ENCODE data around the gene BTG4. TPM values are rescaled to one million over a fixed set of nuclear protein-coding genes. Genes with fewer than 3 reads are reported as not detected.

Gene BTG4
- total RNA-seq, 1 donor from 2014 or later: 0.38 TPM

DNA sequence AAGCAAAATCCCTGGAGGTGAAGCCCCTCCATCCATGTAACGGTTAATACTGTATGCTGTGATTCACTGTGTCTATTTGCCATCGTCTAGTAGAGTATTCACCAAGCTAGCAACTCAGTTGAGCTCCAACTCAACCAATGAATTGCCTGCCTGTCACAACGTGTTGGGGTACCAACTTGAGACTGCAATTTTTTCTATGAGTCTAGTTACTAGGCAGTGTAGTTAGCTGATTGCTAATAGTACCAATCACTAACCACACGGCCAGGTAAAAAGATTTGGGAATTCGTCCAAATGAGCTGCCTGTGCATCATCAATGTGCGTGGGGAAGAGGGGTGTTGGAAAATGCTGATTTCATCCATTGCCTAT is 1.0 kb upstream of the BTG4 start:
- Histone ChIP-seq H3K27me3 (ENCODE audit: low read depth) (peaks cover 41% of the 10 kb centered on the region), H3K27ac (no peak overlapping the region), H3K4me1 (peaks cover 7% of the 10 kb centered on the region), H3K9me3 (no peaks in the 10 kb centered on the region), H3K36me3 (no peaks in the 10 kb centered on the region), H3K4me3 (peak overlapping the region; percentile 52)
- ATAC-seq (peak; percentile 14 to 36), DNase-seq (no peak)
- TF ChIP-seq, protein P1, sequence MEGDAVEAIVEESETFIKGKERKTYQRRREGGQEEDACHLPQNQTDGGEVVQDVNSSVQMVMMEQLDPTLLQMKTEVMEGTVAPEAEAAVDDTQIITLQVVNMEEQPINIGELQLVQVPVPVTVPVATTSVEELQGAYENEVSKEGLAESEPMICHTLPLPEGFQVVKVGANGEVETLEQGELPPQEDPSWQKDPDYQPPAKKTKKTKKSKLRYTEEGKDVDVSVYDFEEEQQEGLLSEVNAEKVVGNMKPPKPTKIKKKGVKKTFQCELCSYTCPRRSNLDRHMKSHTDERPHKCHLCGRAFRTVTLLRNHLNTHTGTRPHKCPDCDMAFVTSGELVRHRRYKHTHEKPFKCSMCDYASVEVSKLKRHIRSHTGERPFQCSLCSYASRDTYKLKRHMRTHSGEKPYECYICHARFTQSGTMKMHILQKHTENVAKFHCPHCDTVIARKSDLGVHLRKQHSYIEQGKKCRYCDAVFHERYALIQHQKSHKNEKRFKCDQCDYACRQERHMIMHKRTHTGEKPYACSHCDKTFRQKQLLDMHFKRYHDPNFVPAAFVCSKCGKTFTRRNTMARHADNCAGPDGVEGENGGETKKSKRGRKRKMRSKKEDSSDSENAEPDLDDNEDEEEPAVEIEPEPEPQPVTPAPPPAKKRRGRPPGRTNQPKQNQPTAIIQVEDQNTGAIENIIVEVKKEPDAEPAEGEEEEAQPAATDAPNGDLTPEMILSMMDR (IDR thresholded peaks at IDR 0.05): no peak
- intact Hi-C loops (cut with DNase I): no loop called here

DNA sequence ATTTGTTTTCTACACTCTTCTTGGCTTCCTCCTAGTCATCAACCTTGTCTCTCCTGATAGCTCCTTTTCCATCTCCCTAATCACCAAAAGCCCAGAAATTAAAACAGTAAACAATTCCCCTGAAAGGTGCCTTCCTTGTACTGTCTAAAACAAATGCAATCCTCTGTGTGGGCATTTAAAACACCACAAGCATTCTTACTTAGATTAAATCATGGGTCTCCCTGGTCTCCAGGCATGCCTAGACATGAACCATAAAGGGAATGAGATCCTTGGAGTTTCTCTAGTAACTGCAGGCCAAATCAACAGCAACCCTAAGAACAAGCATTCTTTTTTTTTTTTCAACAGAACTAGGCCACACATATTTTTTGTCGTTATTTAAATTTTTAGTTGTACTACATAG is 1.9 kb downstream of the BTG4 start:
- H3K27ac ChIP-seq: no peak overlapping the region
- DNase-seq: no peak

DNA sequence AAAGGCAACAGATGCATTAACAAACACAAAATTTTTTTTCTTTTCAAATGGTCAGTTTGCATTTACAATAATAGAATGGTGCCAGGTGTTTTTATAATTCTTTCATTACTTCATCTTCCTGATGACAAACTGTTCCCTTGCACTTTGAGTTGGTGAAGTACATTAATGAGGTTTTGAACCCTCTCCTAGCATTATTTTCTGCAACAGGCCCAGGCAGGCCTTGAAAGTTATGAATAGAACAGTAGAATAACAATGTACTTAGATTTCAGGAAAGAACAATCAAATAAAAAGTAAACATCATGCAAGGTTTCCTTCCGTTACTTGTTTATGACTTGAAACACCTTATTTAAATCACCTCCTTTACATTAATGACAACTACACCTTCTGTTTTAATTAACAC is 9.6 kb downstream of the BTG4 start:
- H3K4me1 ChIP-seq: no peaks in the 10 kb centered on the region
- no peak overlapping the region for H3K27ac ChIP-seq
- TF ChIP-seq, protein P1 (IDR thresholded peaks at IDR 0.05): no peak
- H3K4me3 ChIP-seq: no peak overlapping the region
- H3K36me3 ChIP-seq: no peaks in the 10 kb centered on the region
- DNase-seq (no peak), ATAC-seq (no peak)
- no peaks in the 10 kb centered on the region for H3K27me3 ChIP-seq (ENCODE audit: low read depth)
- no peaks in the 10 kb centered on the region for H3K9me3 ChIP-seq
- intact Hi-C loops (cut with DNase I): no loop called here

More for the DNA sequence above, 1.9 kb downstream of the BTG4 start:
- Histone ChIP-seq H3K4me1 (peaks cover 7% of the 10 kb centered on the region), H3K27me3 (ENCODE audit: low read depth) (peaks cover 41% of the 10 kb centered on the region), H3K36me3 (no peaks in the 10 kb centered on the region), H3K9me3 (no peaks in the 10 kb centered on the region), H3K4me3 (no peak overlapping the region)
- no peak for ATAC-seq
- TF ChIP-seq, protein P1 (IDR thresholded peaks at IDR 0.05): no peak
- intact Hi-C loops (cut with DNase I): no loop called here

DNA sequence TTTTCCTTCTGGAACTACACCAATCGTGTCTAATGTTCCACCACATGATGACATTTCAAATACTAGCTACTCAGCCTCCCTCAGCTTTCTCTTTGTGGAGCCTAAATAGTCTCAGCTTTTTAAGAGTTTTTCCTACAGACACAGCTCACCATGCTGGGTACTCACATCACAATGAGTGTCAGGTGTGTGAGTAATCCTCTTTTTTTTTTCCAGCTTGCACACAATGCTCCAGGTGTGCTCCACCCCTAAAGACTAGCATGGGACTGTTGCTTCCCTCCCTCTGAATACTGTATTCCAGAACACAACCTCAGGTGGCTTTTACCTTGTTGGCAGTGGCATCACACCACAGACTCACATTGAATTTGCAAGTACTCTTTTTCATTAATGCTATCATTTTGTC is 11.7 kb downstream of the BTG4 start:
- Histone ChIP-seq H3K27ac (no peak overlapping the region), H3K9me3 (no peaks in the 10 kb centered on the region), H3K4me1 (no peaks in the 10 kb centered on the region), H3K4me3 (no peak overlapping the region), H3K27me3 (ENCODE audit: low read depth) (no peaks in the 10 kb centered on the region), H3K36me3 (no peaks in the 10 kb centered on the region)
- intact Hi-C loops (cut with DNase I): no loop called here
- TF ChIP-seq, protein P1 (IDR thresholded peaks at IDR 0.05): no peak
- no peak for ATAC-seq
- DNase-seq: no peak

DNA sequence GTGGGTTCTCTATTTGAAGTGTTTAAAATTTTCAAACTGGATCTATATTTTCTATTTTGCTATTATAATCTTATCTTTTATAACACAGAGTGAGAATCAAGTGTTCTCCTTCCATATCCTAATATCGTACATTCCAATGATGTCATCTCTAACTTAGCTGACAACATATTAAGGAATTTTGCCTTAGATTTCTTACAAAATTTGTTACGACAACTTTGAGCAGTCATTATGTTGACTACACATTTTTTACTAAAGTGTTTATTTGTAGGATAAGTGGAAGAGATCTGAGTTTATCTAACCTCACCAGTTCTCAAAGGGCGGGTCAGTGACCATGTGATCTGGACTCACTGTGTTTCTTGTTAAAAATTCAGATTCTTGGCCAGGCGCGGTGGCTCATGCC is 12.7 kb downstream of the BTG4 start:
- Histone ChIP-seq H3K27ac (no peak overlapping the region), H3K27me3 (ENCODE audit: low read depth) (no peaks in the 10 kb centered on the region), H3K4me3 (no peak overlapping the region), H3K36me3 (no peaks in the 10 kb centered on the region), H3K9me3 (no peaks in the 10 kb centered on the region), H3K4me1 (no peaks in the 10 kb centered on the region)
- TF ChIP-seq, protein P1 (IDR thresholded peaks at IDR 0.05): no peak
- DNase-seq: no peak
- no peak for ATAC-seq
- intact Hi-C loops (cut with DNase I): no loop called here

DNA sequence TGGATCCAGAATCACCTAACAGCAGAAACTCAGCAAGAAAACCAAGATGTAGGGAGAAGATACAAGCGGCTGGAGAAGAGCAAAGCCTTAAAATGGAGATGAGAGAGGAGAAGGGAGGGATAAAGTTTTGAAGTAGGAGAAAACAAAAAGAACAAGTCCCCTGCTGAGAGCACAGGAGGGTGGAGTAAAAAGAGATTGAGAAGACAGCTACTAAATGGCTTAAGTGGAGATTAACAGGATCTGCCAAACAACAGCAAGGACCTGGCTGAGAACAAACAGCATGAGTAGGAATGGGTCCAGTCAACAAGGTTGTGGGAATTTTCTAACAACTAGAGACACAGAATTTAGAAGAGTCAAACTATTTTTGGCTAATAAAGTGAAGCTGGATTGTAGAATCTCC is 18.1 kb downstream of the BTG4 start:
- TF ChIP-seq, protein P1 (IDR thresholded peaks at IDR 0.05): no peak
- intact Hi-C loops (cut with DNase I): no loop called here

More for the DNA sequence above, 18.1 kb downstream of the BTG4 start:
- no peaks in the 10 kb centered on the region for H3K4me1 ChIP-seq
- no peak for DNase-seq
- no peaks in the 10 kb centered on the region for H3K9me3 ChIP-seq
- H3K27me3 ChIP-seq (ENCODE audit: low read depth): no peaks in the 10 kb centered on the region
- H3K4me3 ChIP-seq: no peak overlapping the region
- ATAC-seq: no peak
- no peaks in the 10 kb centered on the region for H3K36me3 ChIP-seq
- no peak overlapping the region for H3K27ac ChIP-seq

All from lower lobe of right lung (tissue), 2 donors.